Measurements from ENCODE around the gene RTN3.
A peak's percentile ranks its signal among the peaks of the same experiment; 100 is the strongest.

Gene RTN3

GRCh38 chr11:63710476-63711217, 29.3 kb downstream of the RTN3 start:
- Histone ChIP-seq H3K27me3 (replicated peaks; ENCODE audit: control insufficient read depth, insufficient read depth, low read length) (no peaks in the 10 kb centered on the region), H3K36me3 (ENCODE audit: control insufficient read depth, insufficient read depth, low read length, severe bottlenecking) (peaks cover 23% of the 10 kb centered on the region), H3K9ac (ENCODE audit: low read length) (peak overlapping the region; percentile 48), H3K4me1 (ENCODE audit: control insufficient read depth, insufficient read depth, low read length) (peaks cover 50% of the 10 kb centered on the region), H3K4me3 (ENCODE audit: low read length) (peak overlapping the region; percentile 45), H3K9me3 (ENCODE audit: control insufficient read depth, low read length) (no peaks in the 10 kb centered on the region)
- DNase-seq (ENCODE audit: low read depth) = peak; percentile 57

GRCh38 chr11:63711838-63712237, 30.5 kb downstream of the RTN3 start:
- Histone ChIP-seq H3K4me1 (ENCODE audit: control insufficient read depth, insufficient read depth, low read length) (peaks cover 54% of the 10 kb centered on the region), H3K9me3 (ENCODE audit: control insufficient read depth, low read length) (no peaks in the 10 kb centered on the region), H3K36me3 (ENCODE audit: control insufficient read depth, insufficient read depth, low read length, severe bottlenecking) (peaks cover 22% of the 10 kb centered on the region), H3K4me3 (ENCODE audit: low read length) (no peak overlapping the region), H3K9ac (ENCODE audit: low read length) (no peak overlapping the region), H3K27me3 (replicated peaks; ENCODE audit: control insufficient read depth, insufficient read depth, low read length) (no peaks in the 10 kb centered on the region)
- DNase-seq (ENCODE audit: low read depth) = no peak

GRCh38 chr11:63713766-63714165, 32.5 kb downstream of the RTN3 start:
- H3K4me3 ChIP-seq (ENCODE audit: low read length) = no peak overlapping the region
- no peak for DNase-seq (ENCODE audit: low read depth)

GRCh38 chr11:63716046-63716445, 34.7 kb downstream of the RTN3 start:
- Histone ChIP-seq H3K9me3 (ENCODE audit: control insufficient read depth, low read length) (no peaks in the 10 kb centered on the region), H3K4me1 (ENCODE audit: control insufficient read depth, insufficient read depth, low read length) (peaks cover 30% of the 10 kb centered on the region), H3K27me3 (replicated peaks; ENCODE audit: control insufficient read depth, insufficient read depth, low read length) (no peaks in the 10 kb centered on the region), H3K9ac (ENCODE audit: low read length) (no peak overlapping the region), H3K4me3 (ENCODE audit: low read length) (no peak overlapping the region), H3K36me3 (ENCODE audit: control insufficient read depth, insufficient read depth, low read length, severe bottlenecking) (peaks cover 29% of the 10 kb centered on the region)
- no peak for DNase-seq (ENCODE audit: low read depth)

More at GRCh38 chr11:63713766-63714165, 32.5 kb downstream of the RTN3 start:
- Histone ChIP-seq H3K9ac (ENCODE audit: low read length) (no peak overlapping the region), H3K4me1 (ENCODE audit: control insufficient read depth, insufficient read depth, low read length) (peaks cover 51% of the 10 kb centered on the region), H3K36me3 (ENCODE audit: control insufficient read depth, insufficient read depth, low read length, severe bottlenecking) (peaks cover 14% of the 10 kb centered on the region), H3K9me3 (ENCODE audit: control insufficient read depth, low read length) (no peaks in the 10 kb centered on the region), H3K27me3 (replicated peaks; ENCODE audit: control insufficient read depth, insufficient read depth, low read length) (no peaks in the 10 kb centered on the region)

GRCh38 chr11:63719001-63719400, 37.7 kb downstream of the RTN3 start:
- peaks cover 19% of the 10 kb centered on the region for H3K4me1 ChIP-seq (ENCODE audit: control insufficient read depth, insufficient read depth, low read length)

GRCh38 chr11:63719987-63720386, 38.7 kb downstream of the RTN3 start:
- peak; percentile 32 for DNase-seq (ENCODE audit: low read depth)
- Histone ChIP-seq H3K36me3 (ENCODE audit: control insufficient read depth, insufficient read depth, low read length, severe bottlenecking) (peaks cover 23% of the 10 kb centered on the region), H3K4me3 (ENCODE audit: low read length) (no peak overlapping the region), H3K9ac (ENCODE audit: low read length) (no peak overlapping the region), H3K27me3 (replicated peaks; ENCODE audit: control insufficient read depth, insufficient read depth, low read length) (no peaks in the 10 kb centered on the region), H3K9me3 (ENCODE audit: control insufficient read depth, low read length) (no peaks in the 10 kb centered on the region), H3K4me1 (ENCODE audit: control insufficient read depth, insufficient read depth, low read length) (peaks cover 12% of the 10 kb centered on the region)

More at GRCh38 chr11:63719001-63719400, 37.7 kb downstream of the RTN3 start:
- Histone ChIP-seq H3K36me3 (ENCODE audit: control insufficient read depth, insufficient read depth, low read length, severe bottlenecking) (peaks cover 29% of the 10 kb centered on the region), H3K27me3 (replicated peaks; ENCODE audit: control insufficient read depth, insufficient read depth, low read length) (no peaks in the 10 kb centered on the region), H3K9me3 (ENCODE audit: control insufficient read depth, low read length) (no peaks in the 10 kb centered on the region), H3K9ac (ENCODE audit: low read length) (no peak overlapping the region), H3K4me3 (ENCODE audit: low read length) (no peak overlapping the region)
- no peak for DNase-seq (ENCODE audit: low read depth)

GRCh38 chr11:63720611-63721010, 39.3 kb downstream of the RTN3 start:
- no peak overlapping the region for H3K9ac ChIP-seq (ENCODE audit: low read length)
- peaks cover 8% of the 10 kb centered on the region for H3K4me1 ChIP-seq (ENCODE audit: control insufficient read depth, insufficient read depth, low read length)
- no peak overlapping the region for H3K4me3 ChIP-seq (ENCODE audit: low read length)
- DNase-seq (ENCODE audit: low read depth) = no peak
- no peaks in the 10 kb centered on the region for H3K27me3 ChIP-seq (replicated peaks; ENCODE audit: control insufficient read depth, insufficient read depth, low read length)
- no peaks in the 10 kb centered on the region for H3K9me3 ChIP-seq (ENCODE audit: control insufficient read depth, low read length)
- peaks cover 17% of the 10 kb centered on the region for H3K36me3 ChIP-seq (ENCODE audit: control insufficient read depth, insufficient read depth, low read length, severe bottlenecking)

GRCh38 chr11:63729326-63729725, 48.0 kb downstream of the RTN3 start:
- Histone ChIP-seq H3K27me3 (replicated peaks; ENCODE audit: control insufficient read depth, insufficient read depth, low read length) (no peaks in the 10 kb centered on the region), H3K9ac (ENCODE audit: low read length) (no peak overlapping the region), H3K36me3 (ENCODE audit: control insufficient read depth, insufficient read depth, low read length, severe bottlenecking) (peaks cover 6% of the 10 kb centered on the region), H3K9me3 (ENCODE audit: control insufficient read depth, low read length) (no peaks in the 10 kb centered on the region), H3K4me3 (ENCODE audit: low read length) (no peak overlapping the region), H3K4me1 (ENCODE audit: control insufficient read depth, insufficient read depth, low read length) (no peaks in the 10 kb centered on the region)
- DNase-seq (ENCODE audit: low read depth) = no peak

- no peak for DNase-seq (ENCODE audit: low read depth)
- H3K9ac ChIP-seq (ENCODE audit: low read length) = no peak overlapping the region
- H3K4me1 ChIP-seq (ENCODE audit: control insufficient read depth, insufficient read depth, low read length) = peaks cover 12% of the 10 kb centered on the region
- H3K9me3 ChIP-seq (ENCODE audit: control insufficient read depth, low read length) = no peaks in the 10 kb centered on the region
- H3K27me3 ChIP-seq (replicated peaks; ENCODE audit: control insufficient read depth, insufficient read depth, low read length) = no peaks in the 10 kb centered on the region
- H3K4me3 ChIP-seq (ENCODE audit: low read length) = no peak overlapping the region
- H3K36me3 ChIP-seq (ENCODE audit: control insufficient read depth, insufficient read depth, low read length, severe bottlenecking) = peaks cover 6% of the 10 kb centered on the region
Observed at GRCh38 chr11:63736864-63737263, 55.6 kb downstream of the RTN3 start.

GRCh38 chr11:63737718-63738117, 56.4 kb downstream of the RTN3 start:
- Histone ChIP-seq H3K36me3 (ENCODE audit: control insufficient read depth, insufficient read depth, low read length, severe bottlenecking) (peaks cover 6% of the 10 kb centered on the region), H3K4me1 (ENCODE audit: control insufficient read depth, insufficient read depth, low read length) (peaks cover 12% of the 10 kb centered on the region), H3K9me3 (ENCODE audit: control insufficient read depth, low read length) (no peaks in the 10 kb centered on the region), H3K4me3 (ENCODE audit: low read length) (no peak overlapping the region), H3K27me3 (replicated peaks; ENCODE audit: control insufficient read depth, insufficient read depth, low read length) (no peaks in the 10 kb centered on the region), H3K9ac (ENCODE audit: low read length) (no peak overlapping the region)
- DNase-seq (ENCODE audit: low read depth) = no peak

- Histone ChIP-seq H3K9me3 (ENCODE audit: control insufficient read depth, low read length) (no peaks in the 10 kb centered on the region), H3K36me3 (ENCODE audit: control insufficient read depth, insufficient read depth, low read length, severe bottlenecking) (peaks cover 4% of the 10 kb centered on the region), H3K4me3 (ENCODE audit: low read length) (no peak overlapping the region), H3K9ac (ENCODE audit: low read length) (peak overlapping the region; percentile 12), H3K4me1 (ENCODE audit: control insufficient read depth, insufficient read depth, low read length) (peaks cover 12% of the 10 kb centered on the region), H3K27me3 (replicated peaks; ENCODE audit: control insufficient read depth, insufficient read depth, low read length) (no peaks in the 10 kb centered on the region)
- peak; percentile 93 for DNase-seq (ENCODE audit: low read depth)
Observed at GRCh38 chr11:63738720-63739360, 57.5 kb downstream of the RTN3 start.

All from adipocyte (in vitro differentiated cells).